HepG2 (cell line): Measurements from ENCODE around the gene LSM3.

Experiments
- NFYC ChIP-seq: IDR thresholded peaks from 2 replicates; pipeline ENCODE4 v1.6.1; 2016; ENCODE audit warnings: missing genetic modification reagents, missing compliant biosample characterization
- SP1 ChIP-seq, 2 experiments: fragments of 450-650 bp in 1 of 2; sonication (generic) in 1 of 2; formaldehyde crosslinking in 1 of 2; IDR thresholded peaks; 2 replicates each; pipeline versions ENCODE4 v1.4.0 to v1.6.1; 2016 to 2020; ENCODE audit warnings: missing genetic modification reagents in 1 of 2
- TCF12 ChIP-seq, 2 experiments: fragments of 450-650 bp in 1 of 2; sonication (generic) in 1 of 2; formaldehyde crosslinking in 1 of 2; IDR thresholded peaks; 2 replicates each; pipeline versions ENCODE4 v1.6.1 to v1.8.0; 2017 to 2022; ENCODE audit warnings: antibody characterized with exemption in 1 of 2, mild to moderate bottlenecking in 1 of 2, missing genetic modification reagents in 1 of 2, moderate library complexity in 1 of 2
- ZNF24 ChIP-seq: fragments of 450-650 bp; IDR thresholded peaks from 2 replicates; pipeline ENCODE4 v1.6.1; 2017; ENCODE audit warnings: antibody characterized with exemption, mild to moderate bottlenecking
- ZNF772 ChIP-seq: sonication (generic); formaldehyde crosslinking; IDR thresholded peaks from 2 replicates; pipeline ENCODE4 v1.5.0; 2020; ENCODE audit warnings: mild to moderate bottlenecking, missing genetic modification reagents
- TF ChIP-seq, protein P1 (sequence below), 2 experiments: fragments of 450-650 bp in 1 of 2; sonication (generic) in 1 of 2; formaldehyde crosslinking; IDR thresholded peaks; 2 replicates each; pipeline versions ENCODE4 v1.5.0 to v1.8.0; 2020 to 2022; ENCODE audit warnings: mild to moderate bottlenecking in 1 of 2, missing genetic modification reagents in 1 of 2
- TF ChIP-seq, protein P2 (sequence below), 2 experiments: fragments of 450-650 bp in 1 of 2; sonication (generic) in 1 of 2; formaldehyde crosslinking in 1 of 2; IDR thresholded peaks; 2 replicates each; pipeline versions ENCODE4 v1.6.1 to v1.8.0; 2016 to 2022; ENCODE audit warnings: antibody characterized with exemption in 1 of 2, mild to moderate bottlenecking in 1 of 2, missing genetic modification reagents in 1 of 2

DNA sequence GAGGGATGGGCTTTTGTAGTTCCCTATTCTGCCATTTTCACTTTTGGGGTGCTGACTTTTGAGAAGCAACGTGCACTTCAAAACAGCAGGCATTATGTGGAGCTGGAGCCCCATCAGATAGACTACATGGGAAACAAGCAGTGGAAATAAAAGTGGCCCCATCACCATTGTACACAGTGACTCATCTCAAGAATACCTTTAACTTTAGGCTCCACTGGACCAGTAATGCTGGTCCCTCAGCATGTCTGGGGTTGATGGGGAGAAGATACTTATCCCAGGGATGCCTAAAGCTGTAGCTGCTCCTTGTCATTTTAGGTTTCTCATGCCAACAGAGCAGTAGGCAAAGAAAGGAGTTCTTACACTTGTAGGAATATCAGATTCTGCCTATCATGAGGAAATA is 45.0 kb downstream of the LSM3 start:
- TF ChIP-seq SP1 (IDR thresholded peaks at IDR 0.05) (no peak), SP1 (CRISPR knock-in tag; IDR thresholded peaks at IDR 0.05) (no peak), NFYC (CRISPR knock-in tag) (no peak), ZNF24 (no peak), TCF12 (IDR thresholded peaks at IDR 0.05) (no peak), TCF12 (CRISPR knock-in tag; IDR thresholded peaks at IDR 0.05) (no peak), ZNF772 (no peak)
- TF ChIP-seq, protein P1, sequence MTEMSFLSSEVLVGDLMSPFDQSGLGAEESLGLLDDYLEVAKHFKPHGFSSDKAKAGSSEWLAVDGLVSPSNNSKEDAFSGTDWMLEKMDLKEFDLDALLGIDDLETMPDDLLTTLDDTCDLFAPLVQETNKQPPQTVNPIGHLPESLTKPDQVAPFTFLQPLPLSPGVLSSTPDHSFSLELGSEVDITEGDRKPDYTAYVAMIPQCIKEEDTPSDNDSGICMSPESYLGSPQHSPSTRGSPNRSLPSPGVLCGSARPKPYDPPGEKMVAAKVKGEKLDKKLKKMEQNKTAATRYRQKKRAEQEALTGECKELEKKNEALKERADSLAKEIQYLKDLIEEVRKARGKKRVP (CRISPR knock-in tag; IDR thresholded peaks at IDR 0.05) = no peak
- TF ChIP-seq, protein P2, sequence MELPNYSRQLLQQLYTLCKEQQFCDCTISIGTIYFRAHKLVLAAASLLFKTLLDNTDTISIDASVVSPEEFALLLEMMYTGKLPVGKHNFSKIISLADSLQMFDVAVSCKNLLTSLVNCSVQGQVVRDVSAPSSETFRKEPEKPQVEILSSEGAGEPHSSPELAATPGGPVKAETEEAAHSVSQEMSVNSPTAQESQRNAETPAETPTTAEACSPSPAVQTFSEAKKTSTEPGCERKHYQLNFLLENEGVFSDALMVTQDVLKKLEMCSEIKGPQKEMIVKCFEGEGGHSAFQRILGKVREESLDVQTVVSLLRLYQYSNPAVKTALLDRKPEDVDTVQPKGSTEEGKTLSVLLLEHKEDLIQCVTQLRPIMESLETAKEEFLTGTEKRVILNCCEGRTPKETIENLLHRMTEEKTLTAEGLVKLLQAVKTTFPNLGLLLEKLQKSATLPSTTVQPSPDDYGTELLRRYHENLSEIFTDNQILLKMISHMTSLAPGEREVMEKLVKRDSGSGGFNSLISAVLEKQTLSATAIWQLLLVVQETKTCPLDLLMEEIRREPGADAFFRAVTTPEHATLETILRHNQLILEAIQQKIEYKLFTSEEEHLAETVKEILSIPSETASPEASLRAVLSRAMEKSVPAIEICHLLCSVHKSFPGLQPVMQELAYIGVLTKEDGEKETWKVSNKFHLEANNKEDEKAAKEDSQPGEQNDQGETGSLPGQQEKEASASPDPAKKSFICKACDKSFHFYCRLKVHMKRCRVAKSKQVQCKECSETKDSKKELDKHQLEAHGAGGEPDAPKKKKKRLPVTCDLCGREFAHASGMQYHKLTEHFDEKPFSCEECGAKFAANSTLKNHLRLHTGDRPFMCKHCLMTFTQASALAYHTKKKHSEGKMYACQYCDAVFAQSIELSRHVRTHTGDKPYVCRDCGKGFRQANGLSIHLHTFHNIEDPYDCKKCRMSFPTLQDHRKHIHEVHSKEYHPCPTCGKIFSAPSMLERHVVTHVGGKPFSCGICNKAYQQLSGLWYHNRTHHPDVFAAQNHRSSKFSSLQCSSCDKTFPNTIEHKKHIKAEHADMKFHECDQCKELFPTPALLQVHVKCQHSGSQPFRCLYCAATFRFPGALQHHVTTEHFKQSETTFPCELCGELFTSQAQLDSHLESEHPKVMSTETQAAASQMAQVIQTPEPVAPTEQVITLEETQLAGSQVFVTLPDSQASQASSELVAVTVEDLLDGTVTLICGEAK (IDR thresholded peaks at IDR 0.05) = no peak
- TF ChIP-seq, protein P2 (CRISPR knock-in tag; IDR thresholded peaks at IDR 0.05) = no peak
